Measurements from ENCODE around the gene ITGA2. TPM values are rescaled to one million over a fixed set of nuclear protein-coding genes. Genes with fewer than 3 reads are reported as not detected.

The ITGA2 gene
- total RNA-seq, 1 experiment from 2014 or later, result 36.6 TPM

- Histone ChIP-seq H3K4me1 (ENCODE audit: control insufficient read depth in 1 of 2, insufficient read depth in 2 of 2, low read length in 2 of 2) (peaks cover 5 to 8% of the 10 kb centered on the region in 2 experiments; a peak in 3 of 4 replicates), H3K27ac (ENCODE audit: low read depth, low read length) (no peak overlapping the region), H3K9me3 (ENCODE audit: control insufficient read depth in 1 of 2, insufficient read depth in 1 of 2, low read depth in 1 of 2, low read length in 2 of 2) (no peaks in the 10 kb centered on the region), H2AFZ (ENCODE audit: low read depth, low read length, poor library complexity, severe bottlenecking) (no peak overlapping the region), H3K36me3 (ENCODE audit: control insufficient read depth in 1 of 2, insufficient read depth in 2 of 2, low read length in 2 of 2) (peaks cover 4 to 37% of the 10 kb centered on the region in 2 experiments; a peak in 3 of 4 replicates), H3K4me2 (ENCODE audit: low read length) (no peak overlapping the region), H3K4me3 (replicated peaks in 1 of 2; ENCODE audit: low read depth in 1 of 2, low read length in 2 of 2) (no peak overlapping the region), H3K79me2 (ENCODE audit: insufficient read depth, low read length) (no peaks in the 10 kb centered on the region), H4K20me1 (ENCODE audit: insufficient read depth) (no peaks in the 10 kb centered on the region), H3K9ac (ENCODE audit: low read length) (no peak overlapping the region), H3K9me2 (ENCODE audit: insufficient read depth) (no peaks in the 10 kb centered on the region), H3K27me3 (ENCODE audit: insufficient read depth, low read length) (no peaks in the 10 kb centered on the region)
- no TSS peak for BruUV-seq (replicated peaks)
- DNase-seq (ENCODE audit: low read depth, low spot score) (no peak), ATAC-seq (no peak)
- POLR2A ChIA-PET, result no interaction called here
- RAD21 ChIA-PET (ENCODE audit: low non-redundant PET in 1 of 2, low total read pairs in 2 of 2, uncharacterized antibody in 2 of 2, unreplicated experiment in 2 of 2), result no interaction called here
- intact Hi-C loops (cut with micrococcal nuclease), result no loop called here
- TF ChIP-seq ELF1 (IDR thresholded peaks at IDR 0.05; ENCODE audit: borderline replicate concordance, low read depth) (no peak), JUND (IDR thresholded peaks at IDR 0.05) (no peak), YY1 (IDR thresholded peaks at IDR 0.05; ENCODE audit: extremely low read depth, insufficient replicate concordance, low read depth, low read length) (no peak), POLR2A (IDR thresholded peaks at IDR 0.05; ENCODE audit: borderline replicate concordance, extremely low read depth, insufficient read depth, insufficient read length) (no peak), ATF3 (IDR thresholded peaks at IDR 0.05) (no peak), MAX (IDR thresholded peaks at IDR 0.05) (no peak), TCF7L2 (IDR thresholded peaks at IDR 0.05; ENCODE audit: borderline replicate concordance, extremely low read depth, insufficient read depth, insufficient read length) (no peak), RAD21 (IDR thresholded peaks at IDR 0.05; ENCODE audit: low read depth) (no peak), ZBTB33 (IDR thresholded peaks at IDR 0.05; ENCODE audit: extremely low read depth, insufficient replicate concordance, low read length) (no peak), ZNF274 (IDR thresholded peaks at IDR 0.05; ENCODE audit: low read depth, low read length) (no peak), CEBPB (IDR thresholded peaks at IDR 0.05; ENCODE audit: low read depth) (no peak), CBX3 (IDR thresholded peaks at IDR 0.05; ENCODE audit: low read depth) (no peak), SP1 (IDR thresholded peaks at IDR 0.05; ENCODE audit: low read depth) (no peak), FOSL1 (IDR thresholded peaks at IDR 0.05; ENCODE audit: low read depth) (no peak), CTCF (IDR thresholded peaks at IDR 0.05 in 2 of 3, conservative IDR thresholded peaks at IDR 0.05 in 1 of 3; ENCODE audit: borderline replicate concordance in 1 of 3, insufficient read depth in 1 of 3, low read depth in 2 of 3, low read length in 2 of 3) (no peak), EZH2 (IDR thresholded peaks at IDR 0.05) (no peak)
- CTCF ChIA-PET, result no interaction called here
Measured at GRCh38 chr5:53090229-53090628, 101.1 kb downstream of the ITGA2 start.
